ENCODE measurements around the gene PDE7B.

Gene PDE7B

DNA sequence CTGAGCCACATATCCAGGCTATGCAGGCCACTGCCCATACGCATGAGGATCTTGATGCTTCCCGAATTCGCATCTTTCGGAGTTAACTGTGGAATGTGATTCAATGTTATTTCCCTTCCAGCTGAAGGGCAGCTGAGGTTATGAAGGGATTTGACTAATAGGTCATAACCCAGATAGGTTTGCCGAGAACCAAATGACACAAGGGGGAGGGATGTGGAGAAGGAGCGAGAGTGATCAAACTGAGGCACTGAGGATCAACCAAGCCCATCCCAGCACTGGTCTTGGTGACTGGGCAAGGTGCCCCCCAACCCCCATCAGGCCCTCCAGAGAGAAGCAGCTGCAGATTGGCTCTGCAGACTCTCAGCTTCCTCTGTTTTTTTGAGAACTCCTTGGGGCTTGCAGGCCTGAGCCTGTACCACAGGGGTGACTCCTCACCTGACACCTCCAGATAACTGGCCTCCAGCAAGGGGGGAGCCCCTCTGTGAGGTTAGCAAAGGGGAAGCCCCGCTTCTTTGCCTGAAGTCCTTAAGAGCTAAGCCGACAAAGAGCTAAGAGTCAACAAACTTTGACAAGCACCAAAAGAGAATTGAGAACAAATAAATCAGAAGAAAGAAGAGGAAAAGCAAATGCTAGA is 185.9 kb downstream of the PDE7B start:
- Histone ChIP-seq H4K20me1 (ENCODE audit: insufficient read depth) (no peaks in the 10 kb centered on the region), H3K9ac (no peak overlapping the region), H3K4me1 (ENCODE audit: low read depth, poor library complexity, severe bottlenecking) (no peaks in the 10 kb centered on the region), H3K27ac (no peak overlapping the region), H3K36me3 (ENCODE audit: insufficient read depth) (no peaks in the 10 kb centered on the region), H3K27me3 (ENCODE audit: insufficient read depth, low read depth) (no peaks in the 10 kb centered on the region), H3K4me2 (no peak overlapping the region), H3K79me2 (ENCODE audit: insufficient read depth, low read depth) (no peaks in the 10 kb centered on the region), H3K4me3 (IDR thresholded peaks at IDR 0.05; ENCODE audit: insufficient read depth, low read depth, low read length) (no peak overlapping the region), H2AFZ (ENCODE audit: low read depth) (no peak overlapping the region)
- TF ChIP-seq, protein P1, sequence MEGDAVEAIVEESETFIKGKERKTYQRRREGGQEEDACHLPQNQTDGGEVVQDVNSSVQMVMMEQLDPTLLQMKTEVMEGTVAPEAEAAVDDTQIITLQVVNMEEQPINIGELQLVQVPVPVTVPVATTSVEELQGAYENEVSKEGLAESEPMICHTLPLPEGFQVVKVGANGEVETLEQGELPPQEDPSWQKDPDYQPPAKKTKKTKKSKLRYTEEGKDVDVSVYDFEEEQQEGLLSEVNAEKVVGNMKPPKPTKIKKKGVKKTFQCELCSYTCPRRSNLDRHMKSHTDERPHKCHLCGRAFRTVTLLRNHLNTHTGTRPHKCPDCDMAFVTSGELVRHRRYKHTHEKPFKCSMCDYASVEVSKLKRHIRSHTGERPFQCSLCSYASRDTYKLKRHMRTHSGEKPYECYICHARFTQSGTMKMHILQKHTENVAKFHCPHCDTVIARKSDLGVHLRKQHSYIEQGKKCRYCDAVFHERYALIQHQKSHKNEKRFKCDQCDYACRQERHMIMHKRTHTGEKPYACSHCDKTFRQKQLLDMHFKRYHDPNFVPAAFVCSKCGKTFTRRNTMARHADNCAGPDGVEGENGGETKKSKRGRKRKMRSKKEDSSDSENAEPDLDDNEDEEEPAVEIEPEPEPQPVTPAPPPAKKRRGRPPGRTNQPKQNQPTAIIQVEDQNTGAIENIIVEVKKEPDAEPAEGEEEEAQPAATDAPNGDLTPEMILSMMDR (conservative IDR thresholded peaks at IDR 0.05; ENCODE audit: low read depth, low read length): no peak

DNA sequence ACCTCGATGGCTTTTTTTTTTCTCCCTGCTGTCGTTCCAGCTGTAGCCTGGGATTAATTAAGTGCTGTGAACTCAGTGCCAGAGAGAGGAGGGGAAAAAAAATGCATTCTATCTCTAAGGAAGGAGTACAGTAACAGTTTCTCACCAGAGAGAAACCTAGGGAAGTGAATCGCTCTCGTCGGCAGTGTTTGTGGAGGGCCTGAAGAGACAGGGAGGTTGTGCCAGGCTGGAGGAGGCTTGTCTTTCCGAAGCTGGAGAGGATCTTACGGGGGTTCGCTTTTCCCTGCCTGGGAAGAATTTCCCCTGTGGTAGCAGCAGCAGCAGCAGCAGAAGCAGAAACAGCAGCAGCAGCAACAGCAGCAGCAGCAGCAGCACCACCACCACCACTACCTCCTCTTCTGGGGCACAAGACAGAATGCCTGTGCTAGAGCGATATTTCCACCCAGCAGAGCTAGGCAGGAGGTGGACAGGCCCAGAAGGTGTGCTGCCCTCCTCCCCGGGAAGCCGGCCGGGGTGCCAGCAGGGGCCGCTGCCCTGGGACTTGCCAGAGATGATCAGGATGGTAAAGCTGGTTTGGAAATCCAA is 186.5 kb downstream of the PDE7B start:
- H3K4me3 ChIP-seq (IDR thresholded peaks at IDR 0.05; ENCODE audit: insufficient read depth, low read depth, low read length): no peak overlapping the region
- no peaks in the 10 kb centered on the region for H3K27me3 ChIP-seq (ENCODE audit: insufficient read depth, low read depth)
- no peaks in the 10 kb centered on the region for H3K79me2 ChIP-seq (ENCODE audit: insufficient read depth, low read depth)
- H3K4me1 ChIP-seq (ENCODE audit: low read depth, poor library complexity, severe bottlenecking): no peaks in the 10 kb centered on the region
- H3K36me3 ChIP-seq (ENCODE audit: insufficient read depth): no peaks in the 10 kb centered on the region
- H3K4me2 ChIP-seq: no peak overlapping the region
- H4K20me1 ChIP-seq (ENCODE audit: insufficient read depth): no peaks in the 10 kb centered on the region
- TF ChIP-seq, protein P1 (conservative IDR thresholded peaks at IDR 0.05; ENCODE audit: low read depth, low read length): no peak
- H2AFZ ChIP-seq (ENCODE audit: low read depth): no peak overlapping the region
- no peak overlapping the region for H3K27ac ChIP-seq
- H3K9ac ChIP-seq: no peak overlapping the region

DNA sequence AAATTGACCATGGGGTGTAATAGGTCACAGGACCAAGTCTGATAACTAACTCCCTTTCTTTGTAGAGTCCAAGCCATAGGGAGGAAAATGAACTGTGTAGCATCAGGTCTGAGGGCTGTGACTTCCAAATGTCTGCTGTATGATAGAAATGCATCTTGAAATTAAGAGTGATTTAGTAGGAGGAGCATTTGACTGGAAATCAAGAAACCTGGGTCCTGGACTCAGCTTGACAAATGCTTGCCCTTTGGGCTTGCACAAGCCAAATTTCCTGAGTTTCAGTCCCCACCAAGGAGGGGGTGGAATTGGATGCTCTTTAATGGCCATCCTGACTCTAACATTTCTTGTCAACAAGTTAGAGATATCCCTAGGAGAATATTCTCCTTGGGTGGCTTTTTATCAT is 187.0 kb downstream of the PDE7B start:
- Histone ChIP-seq H3K4me3 (IDR thresholded peaks at IDR 0.05; ENCODE audit: insufficient read depth, low read depth, low read length) (no peak overlapping the region), H3K36me3 (ENCODE audit: insufficient read depth) (no peaks in the 10 kb centered on the region), H4K20me1 (ENCODE audit: insufficient read depth) (no peaks in the 10 kb centered on the region), H2AFZ (ENCODE audit: low read depth) (no peak overlapping the region), H3K27ac (no peak overlapping the region), H3K4me2 (no peak overlapping the region), H3K4me1 (ENCODE audit: low read depth, poor library complexity, severe bottlenecking) (no peaks in the 10 kb centered on the region), H3K79me2 (ENCODE audit: insufficient read depth, low read depth) (no peaks in the 10 kb centered on the region), H3K27me3 (ENCODE audit: insufficient read depth, low read depth) (no peaks in the 10 kb centered on the region), H3K9ac (no peak overlapping the region)
- TF ChIP-seq, protein P1 (conservative IDR thresholded peaks at IDR 0.05; ENCODE audit: low read depth, low read length): no peak

- TF ChIP-seq, protein P1 (conservative IDR thresholded peaks at IDR 0.05; ENCODE audit: low read depth, low read length): no peak
- no peak overlapping the region for H3K27ac ChIP-seq
- H3K4me1 ChIP-seq (ENCODE audit: low read depth, poor library complexity, severe bottlenecking): no peaks in the 10 kb centered on the region
- no peak overlapping the region for H2AFZ ChIP-seq (ENCODE audit: low read depth)
- H4K20me1 ChIP-seq (ENCODE audit: insufficient read depth): no peaks in the 10 kb centered on the region
- H3K27me3 ChIP-seq (ENCODE audit: insufficient read depth, low read depth): no peaks in the 10 kb centered on the region
- H3K79me2 ChIP-seq (ENCODE audit: insufficient read depth, low read depth): no peaks in the 10 kb centered on the region
- no peak overlapping the region for H3K9ac ChIP-seq
- H3K4me2 ChIP-seq: no peak overlapping the region
- no peaks in the 10 kb centered on the region for H3K36me3 ChIP-seq (ENCODE audit: insufficient read depth)
- H3K4me3 ChIP-seq (IDR thresholded peaks at IDR 0.05; ENCODE audit: insufficient read depth, low read depth, low read length): no peak overlapping the region
These were observed 187.7 kb downstream of the PDE7B start for GRCh38 chr6:136039185-136039584.
